HG03571 (cell line): Measurements from ENCODE around the gene TSEN54.

ENCODE experiments used
- ATAC-seq: cut with Tn5 transposase; IDR thresholded peaks from one replicate; pipeline ENCODE4 v1.9.1; 2021; ENCODE audit not compliant: unreplicated experiment

TSEN54 gene

GRCh38 chr17:75561927-75562603 is 45.7 kb downstream of the TSEN54 start:
- no peak for ATAC-seq

GRCh38 chr17:75563063-75563758 is 46.9 kb downstream of the TSEN54 start:
- no peak for ATAC-seq

GRCh38 chr17:75564195-75564594 is 47.9 kb downstream of the TSEN54 start:
- ATAC-seq: no peak

GRCh38 chr17:75565066-75565465 is 48.7 kb downstream of the TSEN54 start:
- no peak for ATAC-seq

GRCh38 chr17:75565618-75566017 is 49.3 kb downstream of the TSEN54 start:
- no peak for ATAC-seq

- no peak for ATAC-seq
These were observed 50.1 kb downstream of the TSEN54 start for GRCh38 chr17:75566416-75566815.

GRCh38 chr17:75566834-75567233 is 50.5 kb downstream of the TSEN54 start:
- no peak for ATAC-seq

- ATAC-seq: no peak
These were observed 52.3 kb downstream of the TSEN54 start for GRCh38 chr17:75568412-75569255.

GRCh38 chr17:75570034-75570676 is 53.8 kb downstream of the TSEN54 start:
- ATAC-seq: no peak

- ATAC-seq: no peak
These were observed 54.4 kb downstream of the TSEN54 start for GRCh38 chr17:75570772-75571171.

GRCh38 chr17:75571197-75571884 is 55.0 kb downstream of the TSEN54 start:
- ATAC-seq: peak; percentile 65

- no peak for ATAC-seq
These were observed 55.5 kb downstream of the TSEN54 start for GRCh38 chr17:75571885-75572215.

GRCh38 chr17:75572713-75573539 is 56.6 kb downstream of the TSEN54 start:
- ATAC-seq: no peak

- ATAC-seq: no peak
These were observed 57.2 kb downstream of the TSEN54 start for GRCh38 chr17:75573540-75573957.

GRCh38 chr17:75573994-75574393 is 57.7 kb downstream of the TSEN54 start:
- no peak for ATAC-seq
